T-helper 1 cell (primary cell): ENCODE data around the gene MAP3K7CL.

Experiments used
- DNase-seq, 5 donors: peaks; one replicate each; pipeline ENCODE4 v3.0.0-alpha.2; 2012 to 2020

The MAP3K7CL gene

GRCh38 chr21:29196670-29197191 lies 66.3 kb downstream of the MAP3K7CL start:
- DNase-seq: no peak

- no peak for DNase-seq
Measured at GRCh38 chr21:29201186-29201585, 70.7 kb downstream of the MAP3K7CL start.

DNA sequence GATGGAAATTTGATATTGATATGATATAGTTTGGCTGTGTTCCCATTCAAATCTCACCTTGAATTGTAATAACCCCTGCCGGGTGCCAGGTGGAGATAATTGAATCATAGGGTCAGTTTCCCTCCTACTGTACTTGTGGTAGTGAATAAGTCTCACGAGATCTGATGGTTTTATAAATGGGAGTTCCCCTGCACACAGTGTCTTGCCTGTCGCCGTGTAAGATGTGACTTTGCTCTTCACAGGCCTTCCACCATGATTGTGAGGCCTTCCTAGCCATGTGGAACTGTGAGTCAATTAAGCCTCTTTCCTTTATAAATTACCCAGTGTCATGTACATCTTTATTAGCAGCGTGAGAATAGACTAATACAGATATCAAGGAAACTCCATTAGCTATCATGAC lies 74.6 kb downstream of the MAP3K7CL start:
- no peak for DNase-seq

DNA sequence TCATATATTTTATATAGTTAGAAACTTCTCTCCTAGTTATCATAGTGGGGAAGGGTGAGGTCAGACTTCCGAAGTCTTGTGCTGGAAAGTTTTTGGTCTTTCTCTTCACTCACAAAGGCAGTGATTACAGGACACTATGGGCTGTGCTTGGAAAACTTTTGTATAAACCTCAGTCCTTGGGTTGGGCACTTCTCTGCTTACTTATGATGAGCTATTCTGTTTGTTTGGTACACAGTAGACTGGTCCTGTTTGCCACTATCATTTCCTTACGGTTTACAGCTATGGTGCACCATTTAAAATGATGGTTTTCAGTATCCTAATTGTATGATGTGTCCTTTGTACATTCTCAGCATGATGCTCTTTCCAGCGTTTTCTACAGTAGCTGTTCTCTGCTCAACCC lies 75.5 kb downstream of the MAP3K7CL start:
- no peak for DNase-seq

- DNase-seq: no peak
Measured at GRCh38 chr21:29206445-29206844, 76.0 kb downstream of the MAP3K7CL start.

DNA sequence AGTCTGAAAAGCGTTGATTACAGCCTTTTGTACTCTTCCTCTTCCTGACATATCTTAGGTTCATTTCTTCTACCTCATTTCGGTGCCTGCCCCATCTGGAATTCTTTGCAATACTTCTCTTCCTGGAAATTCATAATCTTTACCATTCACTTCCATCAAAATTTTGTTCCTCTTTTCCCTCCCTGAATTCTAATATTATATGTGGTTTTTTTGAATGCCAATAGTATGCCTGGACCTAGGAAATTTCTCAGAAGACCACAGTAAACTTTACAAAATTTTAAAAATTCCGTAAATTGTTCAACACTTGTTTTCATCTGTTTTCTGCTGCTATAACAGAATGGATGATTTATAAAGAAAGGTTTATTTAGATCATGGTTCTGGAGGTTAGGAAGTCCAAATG lies 76.8 kb downstream of the MAP3K7CL start:
- DNase-seq: no peak

- DNase-seq: no peak
Measured at GRCh38 chr21:29208044-29208681, 77.7 kb downstream of the MAP3K7CL start.

DNA sequence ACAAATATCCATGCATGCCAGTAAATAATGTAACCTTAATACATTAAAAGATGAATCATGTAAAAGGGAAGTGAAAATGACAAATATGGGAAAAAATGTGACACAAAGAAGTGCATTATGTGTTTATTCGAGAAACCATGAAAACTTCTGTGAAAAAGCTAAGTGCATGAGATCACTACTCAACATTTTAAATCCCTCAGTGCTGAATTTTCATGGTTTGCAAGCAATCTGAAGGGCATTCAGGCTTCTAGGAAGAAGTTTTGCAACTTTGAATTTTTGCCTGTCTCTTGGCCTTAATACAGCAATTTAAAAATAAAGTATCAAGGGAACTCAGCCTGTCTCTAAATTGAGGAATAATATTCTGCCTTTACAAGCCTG lies 78.2 kb downstream of the MAP3K7CL start:
- DNase-seq: no peak

GRCh38 chr21:29209696-29210095 lies 79.3 kb downstream of the MAP3K7CL start:
- no peak for DNase-seq

GRCh38 chr21:29211205-29211604 lies 80.8 kb downstream of the MAP3K7CL start:
- DNase-seq: no peak

DNA sequence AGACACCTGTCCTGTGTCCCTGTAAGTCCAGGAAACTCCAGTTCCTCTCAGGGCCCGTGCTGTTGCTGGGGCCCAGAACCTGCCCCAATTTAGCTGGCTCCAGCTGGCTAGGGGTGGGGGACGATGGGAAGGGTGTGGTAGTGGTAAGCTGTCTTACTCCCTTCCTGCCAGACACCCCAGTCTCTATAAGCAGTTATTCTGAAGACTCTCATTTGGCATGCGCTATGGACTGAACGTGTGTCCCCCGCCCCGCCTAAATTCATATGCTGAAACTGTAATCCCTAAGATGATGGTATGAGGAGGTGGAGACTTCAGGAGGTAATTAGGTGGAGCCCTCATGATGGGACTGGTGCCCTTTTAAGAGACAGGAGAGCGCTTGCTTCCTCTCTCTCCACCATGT lies 82.0 kb downstream of the MAP3K7CL start:
- no peak for DNase-seq

- DNase-seq: no peak
Measured at GRCh38 chr21:29213513-29214385, 83.3 kb downstream of the MAP3K7CL start.

GRCh38 chr21:29215709-29216108 lies 85.3 kb downstream of the MAP3K7CL start:
- no peak for DNase-seq

- no peak for DNase-seq
Measured at GRCh38 chr21:29217818-29218291, 87.4 kb downstream of the MAP3K7CL start.

GRCh38 chr21:29218749-29219148 lies 88.3 kb downstream of the MAP3K7CL start:
- DNase-seq: no peak

- DNase-seq: no peak
Measured at GRCh38 chr21:29219165-29219770, 88.8 kb downstream of the MAP3K7CL start.

GRCh38 chr21:29221253-29221744 lies 90.9 kb downstream of the MAP3K7CL start:
- no peak for DNase-seq

DNA sequence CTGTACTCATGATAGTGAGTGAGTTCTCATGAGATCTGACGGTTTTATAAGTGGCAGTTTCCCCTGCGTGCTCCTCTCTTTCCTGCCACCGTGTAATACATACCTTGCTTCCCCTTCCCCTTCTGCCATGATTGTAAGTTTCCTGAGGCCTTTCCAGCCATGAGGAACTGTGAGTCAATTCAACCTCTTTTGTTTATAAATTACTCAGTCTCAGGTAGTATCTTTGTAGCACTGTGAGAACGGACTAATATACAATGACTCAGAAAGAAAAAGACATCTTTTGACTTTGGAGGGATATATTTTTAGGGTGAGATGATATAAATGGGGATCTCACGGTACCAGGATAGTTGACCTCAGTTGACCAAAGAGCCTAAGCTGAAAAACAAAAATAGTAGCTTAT lies 93.6 kb downstream of the MAP3K7CL start:
- no peak for DNase-seq
